SH-SY5Y (cell line): ENCODE results near the gene LTBP1.

Experiments used
- GATA2 ChIP-seq: IDR thresholded peaks from 2 replicates; pipeline ENCODE4 v1.6.1; 2011; ENCODE audit warnings: mild to moderate bottlenecking, low read depth, low read length
- GATA3 ChIP-seq: IDR thresholded peaks from 2 replicates; pipeline ENCODE4 v1.6.1; 2011; ENCODE audit warnings: low read depth, mild to moderate bottlenecking, low read length, moderate library complexity

DNA sequence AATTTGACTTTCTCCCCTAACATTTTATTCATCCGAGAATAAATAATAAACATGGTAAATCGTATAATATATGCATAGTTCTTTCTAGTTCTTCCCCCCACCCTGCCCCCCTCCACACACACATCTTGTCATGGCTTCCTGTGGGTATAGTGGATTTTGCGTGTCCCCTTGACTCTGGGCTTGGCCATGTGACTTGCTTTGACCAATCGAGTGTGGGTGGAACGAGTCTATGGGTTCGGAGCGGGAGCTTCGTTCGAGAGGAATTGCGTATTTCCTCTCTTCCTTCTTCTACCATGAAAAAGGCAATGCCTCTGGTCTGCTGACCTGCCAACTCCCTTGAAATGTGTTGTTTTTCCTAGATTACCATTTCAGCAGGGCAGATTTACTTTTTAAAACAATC is 175.2 kb downstream of the LTBP1 start:
- TF ChIP-seq GATA2 = no peak
- TF ChIP-seq GATA3 = no peak
